ENCODE data around the gene BIRC2. TPM values are rescaled to one million over a fixed set of nuclear protein-coding genes. Genes with fewer than 3 reads are reported as not detected.

Gene BIRC2
- total RNA-seq, 2 donors from 2014 or later: 48.7 to 92.9 TPM

- Histone ChIP-seq H3K36me3 (peaks cover 12% of the 10 kb centered on the region), H3K27me3 (replicated peaks; ENCODE audit: insufficient read depth) (no peaks in the 10 kb centered on the region), H3K4me1 (ENCODE audit: control insufficient read depth in 1 of 2, low read depth in 2 of 2) (peaks cover 0 to 3% of the 10 kb centered on the region in 2 donors), H3K4me3 (no peak overlapping the region), H3K27ac (no peak overlapping the region), H3K9me3 (no peaks in the 10 kb centered on the region)
- no peak for TF ChIP-seq CTCF (IDR thresholded peaks at IDR 0.05)
- ATAC-seq (ENCODE audit: insufficient number of reproducible peaks, low FRiP score, low read depth) (no peak), DNase-seq (ENCODE audit: low spot score) (no peak)
Measured at GRCh38 chr11:102396708-102397563, 49.9 kb downstream of the BIRC2 start.

GRCh38 chr11:102398297-102398696 lies 51.3 kb downstream of the BIRC2 start:
- Histone ChIP-seq H3K27me3 (replicated peaks; ENCODE audit: insufficient read depth) (no peaks in the 10 kb centered on the region), H3K27ac (no peak overlapping the region), H3K4me3 (no peak overlapping the region), H3K4me1 (ENCODE audit: control insufficient read depth in 1 of 2, low read depth in 2 of 2) (peaks cover 0 to 3% of the 10 kb centered on the region in 2 donors), H3K36me3 (peaks cover 8% of the 10 kb centered on the region), H3K9me3 (no peaks in the 10 kb centered on the region)
- TF ChIP-seq CTCF (IDR thresholded peaks at IDR 0.05): no peak
- ATAC-seq (ENCODE audit: insufficient number of reproducible peaks, low FRiP score, low read depth) (no peak), DNase-seq (ENCODE audit: low spot score) (no peak)

- TF ChIP-seq CTCF (IDR thresholded peaks at IDR 0.05): no peak
- H3K4me1 ChIP-seq (ENCODE audit: control insufficient read depth in 1 of 2, low read depth in 2 of 2): peaks cover 0 to 3% of the 10 kb centered on the region in 2 donors
- DNase-seq (ENCODE audit: low spot score): no peak
- no peak overlapping the region for H3K4me3 ChIP-seq
- no peaks in the 10 kb centered on the region for H3K27me3 ChIP-seq (replicated peaks; ENCODE audit: insufficient read depth)
- H3K9me3 ChIP-seq: no peaks in the 10 kb centered on the region
- no peak overlapping the region for H3K27ac ChIP-seq
- peaks cover 4% of the 10 kb centered on the region for H3K36me3 ChIP-seq
- no peak for ATAC-seq (ENCODE audit: insufficient number of reproducible peaks, low FRiP score, low read depth)
Measured at GRCh38 chr11:102399189-102399588, 52.2 kb downstream of the BIRC2 start.

- DNase-seq (ENCODE audit: low spot score): no peak
- TF ChIP-seq CTCF (IDR thresholded peaks at IDR 0.05): no peak
Measured at GRCh38 chr11:102400603-102401002, 53.6 kb downstream of the BIRC2 start.

GRCh38 chr11:102401905-102402304 lies 54.9 kb downstream of the BIRC2 start:
- Histone ChIP-seq H3K4me3 (no peak overlapping the region), H3K27me3 (replicated peaks; ENCODE audit: insufficient read depth) (no peaks in the 10 kb centered on the region), H3K36me3 (no peaks in the 10 kb centered on the region), H3K27ac (no peak overlapping the region), H3K9me3 (no peaks in the 10 kb centered on the region), H3K4me1 (ENCODE audit: control insufficient read depth in 1 of 2, low read depth in 2 of 2) (peaks cover 0 to 3% of the 10 kb centered on the region in 2 donors)
- ATAC-seq (ENCODE audit: insufficient number of reproducible peaks, low FRiP score, low read depth): no peak
- DNase-seq (ENCODE audit: low spot score): no peak
- TF ChIP-seq CTCF (IDR thresholded peaks at IDR 0.05): no peak

More at GRCh38 chr11:102400603-102401002, 53.6 kb downstream of the BIRC2 start:
- no peaks in the 10 kb centered on the region for H3K9me3 ChIP-seq
- no peak overlapping the region for H3K27ac ChIP-seq
- H3K36me3 ChIP-seq: no peaks in the 10 kb centered on the region
- no peaks in the 10 kb centered on the region for H3K27me3 ChIP-seq (replicated peaks; ENCODE audit: insufficient read depth)
- no peak for ATAC-seq (ENCODE audit: insufficient number of reproducible peaks, low FRiP score, low read depth)
- H3K4me3 ChIP-seq: no peak overlapping the region
- H3K4me1 ChIP-seq (ENCODE audit: control insufficient read depth in 1 of 2, low read depth in 2 of 2): peaks cover 0 to 3% of the 10 kb centered on the region in 2 donors

Data from thoracic aorta (tissue), 2 donors.